CD14-positive monocyte (primary cell): ENCODE measurements around the gene RRP12. TPM values are rescaled to one million over a fixed set of nuclear protein-coding genes. Genes with fewer than 3 reads are reported as not detected.

Source experiments
- DNase-seq, 3 donors: peaks; one replicate each; pipeline ENCODE4 v3.0.0-alpha.2; 2011 to 2022
- H2AFZ ChIP-seq: 2 replicates; pipeline ENCODE4 v1.6.0; 2012; ENCODE audit warnings: mild to moderate bottlenecking, low read depth, low read length, inconsistent platforms; ENCODE audit not compliant: insufficient read depth, poor library complexity, severe bottlenecking
- H3K27ac ChIP-seq, 2 donors: 1 replicate in 1 of 2; 2 replicates in 1 of 2; pipeline ENCODE4 v1.5.1; 2012 to 2013; ENCODE audit warnings: low read length in 2 of 2, control low read depth in 1 of 2, inconsistent platforms in 1 of 2, low read depth in 1 of 2, mild to moderate bottlenecking in 1 of 2
- H3K27me3 ChIP-seq, 2 donors: one replicate each; pipeline versions ENCODE4 v1.6.0 to v1.6.1; 2011 to 2013; ENCODE audit warnings: low read length in 2 of 2; ENCODE audit not compliant: control insufficient read depth in 2 of 2, insufficient read depth in 2 of 2
- H3K36me3 ChIP-seq, 2 donors: replicated peaks in 1 of 2; 1 replicate in 1 of 2; 2 replicates in 1 of 2; pipeline versions ENCODE4 v1.5.1 to v1.6.1; 2012 to 2013; ENCODE audit warnings: low read length in 2 of 2, control low read depth in 1 of 2, inconsistent platforms in 1 of 2, mild to moderate bottlenecking in 1 of 2; ENCODE audit not compliant: insufficient read depth in 2 of 2, control insufficient read depth in 1 of 2
- H3K4me1 ChIP-seq, 2 donors: 1 replicate in 1 of 2; 2 replicates in 1 of 2; pipeline versions ENCODE4 v1.5.1 to v1.6.1; 2012 to 2013; ENCODE audit warnings: low read length in 2 of 2, control low read depth in 1 of 2, inconsistent platforms in 1 of 2, mild to moderate bottlenecking in 1 of 2, moderate library complexity in 1 of 2; ENCODE audit not compliant: insufficient read depth in 2 of 2, control insufficient read depth in 1 of 2
- H3K4me2 ChIP-seq: replicated peaks from 2 replicates; pipeline ENCODE3; 2012; ENCODE audit warnings: low read length, moderate library complexity, mild to moderate bottlenecking; ENCODE audit not compliant: poor library complexity, severe bottlenecking; ENCODE audit errors: extremely low read depth
- H3K4me3 ChIP-seq, 3 experiments: fragments of 200-600 bp in 1 of 3; sonication (generic) in 1 of 3; replicated peaks in 1 of 3; 1 replicate in 2 of 3; 2 replicates in 1 of 3; pipeline ENCODE4 v1.5.1; 2011 to 2013; ENCODE audit warnings: low read length in 3 of 3, mild to moderate bottlenecking in 3 of 3, control low read depth in 2 of 3, low read depth in 2 of 3, inconsistent platforms in 1 of 3, moderate library complexity in 1 of 3
- H3K79me2 ChIP-seq: 2 replicates; pipeline ENCODE4 v1.6.0; 2012; ENCODE audit warnings: mild to moderate bottlenecking, control low read depth, inconsistent platforms, low read length, moderate library complexity; ENCODE audit not compliant: insufficient read depth
- H3K9ac ChIP-seq: 2 replicates; pipeline ENCODE4 v1.6.0; 2017; ENCODE audit warnings: low read length, mild to moderate bottlenecking; ENCODE audit not compliant: insufficient read depth, poor library complexity, severe bottlenecking
- H3K9me3 ChIP-seq, 2 donors: replicated peaks in 1 of 2; 1 replicate in 1 of 2; 2 replicates in 1 of 2; pipeline versions ENCODE4 v1.5.1 to v1.6.1; 2012 to 2013; ENCODE audit warnings: low read length in 2 of 2, control low read depth in 1 of 2; ENCODE audit not compliant: control insufficient read depth in 1 of 2, insufficient read depth in 1 of 2
- H4K20me1 ChIP-seq: 2 replicates; pipeline ENCODE4 v1.6.0; 2012; ENCODE audit warnings: mild to moderate bottlenecking, low read length, control low read depth, moderate library complexity; ENCODE audit not compliant: insufficient read depth
- H3K27ac Mint-ChIP-seq, 7 donors: one replicate each; pipeline ENCODE4 v1.8.0; 2020; ENCODE audit warnings: mild to moderate bottlenecking in 7 of 7, mixed read lengths in 7 of 7, moderate library complexity in 6 of 7, inconsistent platforms in 2 of 7
- H3K27me3 Mint-ChIP-seq, 3 donors: one replicate each; pipeline ENCODE4 v1.8.0; 2021 to 2022; ENCODE audit warnings: low read depth in 3 of 3, mild to moderate bottlenecking in 3 of 3, mixed read lengths in 3 of 3, moderate library complexity in 3 of 3, inconsistent platforms in 1 of 3
- H3K36me3 Mint-ChIP-seq, 2 donors: one replicate each; pipeline ENCODE4 v1.8.0; 2020; ENCODE audit warnings: mixed read lengths in 2 of 2, inconsistent platforms in 1 of 2, mild to moderate bottlenecking in 1 of 2
- H3K4me1 Mint-ChIP-seq: one replicate; pipeline ENCODE4 v1.8.0; 2020; ENCODE audit warnings: mild to moderate bottlenecking, mixed read lengths
- H3K4me3 Mint-ChIP-seq, 2 donors: one replicate each; pipeline ENCODE4 v1.8.0; 2020; ENCODE audit warnings: mild to moderate bottlenecking in 2 of 2, mixed read lengths in 2 of 2, moderate library complexity in 1 of 2
- H3K9me3 Mint-ChIP-seq, 7 donors: one replicate each; pipeline ENCODE4 v1.8.0; 2020 to 2022; ENCODE audit warnings: mixed read lengths in 7 of 7, mild to moderate bottlenecking in 6 of 7, moderate library complexity in 6 of 7, inconsistent platforms in 2 of 7
- CTCF ChIP-seq: fragments of 200-600 bp; IDR thresholded peaks from one replicate; pipeline ENCODE4 v1.8.0; 2022; ENCODE audit warnings: antibody characterized with exemption, mild to moderate bottlenecking
- whole genome bisulfite sequencing: methylation state at CpG from one replicate; pipeline ENCODE4 v1.1.5; 2013; ENCODE audit warnings: missing lambda C conversion rate; ENCODE audit not compliant: insufficient coverage; 5-methylcytosine and 5-hydroxymethylcytosine counted together
- intact Hi-C, 2 donors: fragments of 100-400 bp; cut with micrococcal nuclease; formaldehyde crosslinking; loops; one replicate each; pipeline versions ENCODE4 v1.15.0 to v1.15.1; 2023
- polyA plus RNA-seq, 3 donors: library from polyadenylated mRNA; depleted of rRNA in 1 of 3; unstranded in 2 of 3; stranded (reverse) in 1 of 3; fragments of 300-500 nt in 2 of 3; fragments of >200 nt in 1 of 3; fragmentation: Illumina TruSeq in 2 of 3; gene quantifications; 1 replicate in 2 of 3; 2 replicates in 1 of 3; pipeline ENCODE4 v1.2.3, GENCODE V29; 2012 to 2021

The RRP12 gene
- polyA plus RNA-seq, 3 donors: 31.0 to 98.7 (median 44.3) TPM

- Histone ChIP-seq H3K36me3 (no peaks in the 10 kb centered on the region), H3K9ac (peak overlapping the region; percentile 51), H4K20me1 (no peaks in the 10 kb centered on the region), H3K4me2 (peak overlapping the region; percentile 15), H3K4me3 (peak overlapping the region in 1 of 3 experiments; percentile 55), H3K79me2 (peaks cover 7% of the 10 kb centered on the region), H3K4me1 (peaks cover 76 to 89% of the 10 kb centered on the region in 2 donors), H3K27me3 (no peaks in the 10 kb centered on the region), H2AFZ (peak overlapping the region; percentile 62), H3K9me3 (no peaks in the 10 kb centered on the region), H3K27ac (peak overlapping the region; percentile 88 to 90)
- DNase-seq: peak; percentile 82 to 89 (median 88)
- no peak for TF ChIP-seq CTCF
- WGBS: no CpG with 5 or more reads among the region's 3 CpGs
- Mint-ChIP-seq H3K36me3 (peaks cover 0 to 4% of the 10 kb centered on the region in 2 donors), H3K27ac (peak overlapping the region; percentile 95 to 99 (median 98)), H3K4me3 (peak overlapping the region; percentile 27 to 56), H3K27me3 (peaks cover 0 to under 1% (median 0%) of the 10 kb centered on the region in 3 donors), H3K9me3 (peaks cover 0 to 2% (median 0%) of the 10 kb centered on the region in 7 donors), H3K4me1 (peaks cover 67% of the 10 kb centered on the region)
- intact Hi-C loops: loop anchor here in 1 of 2 donors (5.0 kb wide), 1 partner anchor 91 kb away; the partner anchor contains the start of genes MMS19 and UBTD1
These were observed 4.9 kb upstream of the RRP12 start for GRCh38 chr10:97406064-97406463.

- peak overlapping the region in 1 of 2 donors; percentile 90 for H3K27ac ChIP-seq
- peaks cover 0 to 11% of the 10 kb centered on the region in 2 donors for H3K36me3 Mint-ChIP-seq
- H3K4me2 ChIP-seq: no peak overlapping the region
- peaks cover 0 to 2% (median 0%) of the 10 kb centered on the region in 3 donors for H3K27me3 Mint-ChIP-seq
- H3K4me1 Mint-ChIP-seq: peaks cover 63% of the 10 kb centered on the region
- H3K36me3 ChIP-seq: peaks cover 0 to 1% of the 10 kb centered on the region in 2 donors
- H2AFZ ChIP-seq: no peak overlapping the region
- peak overlapping the region in 5 of 7 donors; percentile 5 to 98 (median 66) for H3K27ac Mint-ChIP-seq
- no peaks in the 10 kb centered on the region for H3K27me3 ChIP-seq
- DNase-seq: no peak
- H3K9me3 Mint-ChIP-seq: no peaks in the 10 kb centered on the region
- no peak overlapping the region for H3K4me3 ChIP-seq
- peaks cover 6% of the 10 kb centered on the region for H4K20me1 ChIP-seq
- H3K9me3 ChIP-seq: no peaks in the 10 kb centered on the region
- H3K4me3 Mint-ChIP-seq: no peak overlapping the region
- intact Hi-C loops: loop anchor here (5.0 kb wide), 2 partner anchors 37 to 93 kb away; partner anchors contain the start of genes MMS19 (in 1 of the 2) and UBTD1 (in 1 of the 2)
- no peak overlapping the region for H3K9ac ChIP-seq
- peaks cover 23% of the 10 kb centered on the region for H3K79me2 ChIP-seq
- peaks cover 80 to 88% of the 10 kb centered on the region in 2 donors for H3K4me1 ChIP-seq
- TF ChIP-seq CTCF: no peak
These were observed 2.9 kb upstream of the RRP12 start for GRCh38 chr10:97404044-97404443.
